HEK293T (cell line): Measurements from ENCODE around the gene DGKQ.

Source experiments
- CTCF ChIA-PET: fragments of 350-600 bp; formaldehyde crosslinking; extraction: SDS; loops from one replicate; lab custom pipeline; 2021; ENCODE audit warnings: antibody characterized with exemption, inconsistent platforms; lab: Yijun Ruan, JAX
- POLR2A ChIA-PET: fragments of 350-600 bp; formaldehyde crosslinking; extraction: SDS; loops from one replicate; lab custom pipeline; 2020; ENCODE audit warnings: antibody characterized with exemption, inconsistent platforms; lab: Yijun Ruan, JAX
- DNase-seq: peaks from one replicate; pipeline ENCODE4 v3.0.0; 2012; ENCODE audit warnings: mixed read lengths; ENCODE audit errors: extremely low spot score
- ARNT ChIP-seq: fragments of 450-650 bp; IDR thresholded peaks from 2 replicates; pipeline ENCODE4 v1.6.1; 2017; ENCODE audit warnings: mild to moderate bottlenecking
- BHLHE40 ChIP-seq: fragments of 450-650 bp; IDR thresholded peaks from 2 replicates; pipeline ENCODE4 v1.6.1; 2016; ENCODE audit warnings: mild to moderate bottlenecking, moderate library complexity, borderline replicate concordance
- CTBP1 ChIP-seq: fragments of 450-650 bp; IDR thresholded peaks from 2 replicates; pipeline ENCODE4 v1.6.1; 2016; ENCODE audit warnings: borderline replicate concordance
- ELF4 ChIP-seq: fragments of 450-650 bp; IDR thresholded peaks from 2 replicates; pipeline ENCODE4 v1.6.1; 2017; ENCODE audit warnings: antibody characterized with exemption
- FOXA1 ChIP-seq: fragments of 450-650 bp; IDR thresholded peaks from 2 replicates; pipeline ENCODE4 v1.6.1; 2016; ENCODE audit warnings: mild to moderate bottlenecking
- FOXK2 ChIP-seq: fragments of 450-650 bp; IDR thresholded peaks from 2 replicates; pipeline ENCODE4 v1.6.1; 2016; ENCODE audit warnings: mild to moderate bottlenecking
- FOXM1 ChIP-seq: fragments of 450-650 bp; IDR thresholded peaks from 2 replicates; pipeline ENCODE4 v1.6.1; 2017; ENCODE audit warnings: mild to moderate bottlenecking, borderline replicate concordance
- HDGF ChIP-seq: fragments of 450-650 bp; IDR thresholded peaks from 2 replicates; pipeline ENCODE4 v1.6.1; 2017; ENCODE audit warnings: antibody characterized with exemption, borderline replicate concordance
- L3MBTL2 ChIP-seq: fragments of 450-650 bp; conservative IDR thresholded peaks from 2 replicates; pipeline ENCODE4 v1.6.1; 2016; ENCODE audit warnings: mild to moderate bottlenecking
- LEF1 ChIP-seq: fragments of 450-650 bp; IDR thresholded peaks from 2 replicates; pipeline ENCODE4 v1.6.1; 2017; ENCODE audit warnings: mild to moderate bottlenecking, borderline replicate concordance
- NFRKB ChIP-seq: fragments of 450-650 bp; IDR thresholded peaks from 2 replicates; pipeline ENCODE4 v1.6.1; 2016; ENCODE audit warnings: mild to moderate bottlenecking, moderate library complexity
- PKNOX1 ChIP-seq: fragments of 450-650 bp; IDR thresholded peaks from 2 replicates; pipeline ENCODE4 v1.6.1; 2016
- SP1 ChIP-seq: fragments of 450-650 bp; IDR thresholded peaks from 2 replicates; pipeline ENCODE4 v1.6.1; 2017
- SUZ12 ChIP-seq: fragments of 450-650 bp; IDR thresholded peaks from 2 replicates; pipeline ENCODE4 v1.6.1; 2016; ENCODE audit warnings: mild to moderate bottlenecking
- TARDBP ChIP-seq: fragments of 450-650 bp; IDR thresholded peaks from 2 replicates; pipeline ENCODE4 v1.6.1; 2016
- ZNF384 ChIP-seq: fragments of 450-650 bp; IDR thresholded peaks from 2 replicates; pipeline ENCODE4 v1.6.1; 2016

The DGKQ gene

GRCh38 chr4:1019320-1019719 lies 46.0 kb upstream of the DGKQ start:
- TF ChIP-seq LEF1: no peak
- no peak for TF ChIP-seq ELF4
- no peak for TF ChIP-seq CTBP1
- no peak for TF ChIP-seq L3MBTL2
- no peak for TF ChIP-seq ZNF384
- TF ChIP-seq BHLHE40: no peak
- TF ChIP-seq ARNT: no peak
- TF ChIP-seq FOXM1: no peak
- no peak for TF ChIP-seq HDGF
- TF ChIP-seq TARDBP: no peak
- TF ChIP-seq NFRKB: no peak
- TF ChIP-seq SP1: no peak
- no peak for TF ChIP-seq FOXA1
- TF ChIP-seq SUZ12: no peak
- no peak for TF ChIP-seq FOXK2
- no peak for TF ChIP-seq PKNOX1
- ChIA-PET CTCF (no interaction called here), POLR2A (no interaction called here)
- no peak for DNase-seq

GRCh38 chr4:1018147-1019020 lies 45.0 kb upstream of the DGKQ start:
- TF ChIP-seq ARNT (no peak), SUZ12 (no peak), SP1 (no peak), LEF1 (no peak), FOXA1 (no peak), TARDBP (no peak)
- CTCF ChIA-PET: no interaction called here
- POLR2A ChIA-PET: no interaction called here
- DNase-seq: no peak

GRCh38 chr4:1017706-1018105 lies 44.3 kb upstream of the DGKQ start:
- DNase-seq: no peak
- ChIA-PET CTCF (no interaction called here), POLR2A (no interaction called here)
- TF ChIP-seq ARNT: no peak
- no peak for TF ChIP-seq SUZ12
- TF ChIP-seq NFRKB: no peak
- TF ChIP-seq HDGF: no peak

GRCh38 chr4:1017211-1017610 lies 43.8 kb upstream of the DGKQ start:
- ChIA-PET CTCF (no interaction called here), POLR2A (no interaction called here)
- TF ChIP-seq FOXM1 (no peak), ARNT (no peak), LEF1 (no peak), CTBP1 (no peak), HDGF (no peak), FOXK2 (no peak), ZNF384 (no peak), TARDBP (no peak), BHLHE40 (no peak), ELF4 (no peak), SP1 (no peak), PKNOX1 (no peak), SUZ12 (no peak), L3MBTL2 (no peak), NFRKB (no peak), FOXA1 (no peak)
- no peak for DNase-seq

GRCh38 chr4:1015746-1016145 lies 42.4 kb upstream of the DGKQ start:
- TF ChIP-seq LEF1: no peak
- no peak for TF ChIP-seq PKNOX1
- no peak for TF ChIP-seq CTBP1
- no peak for TF ChIP-seq FOXK2
- TF ChIP-seq SP1: no peak
- no peak for TF ChIP-seq FOXM1
- TF ChIP-seq HDGF: no peak
- no peak for TF ChIP-seq TARDBP
- no peak for TF ChIP-seq BHLHE40
- no peak for TF ChIP-seq FOXA1
- no peak for TF ChIP-seq NFRKB
- no peak for TF ChIP-seq L3MBTL2
- no peak for TF ChIP-seq ZNF384
- ChIA-PET CTCF (interaction anchor here (0.6 kb wide), 1 partner anchor 330 kb away, joined by 3 read pairs; no protein-coding TSS in a partner anchor), POLR2A (interaction anchor here (1.0 kb wide), 1 partner anchor 83 kb away, joined by 3 read pairs; the partner anchor contains the start of genes GAK and TMEM175)
- DNase-seq: no peak

GRCh38 chr4:1015179-1015578 lies 41.8 kb upstream of the DGKQ start:
- CTCF ChIA-PET: no interaction called here
- POLR2A ChIA-PET: interaction anchor here (1.0 kb wide), 1 partner anchor 83 kb away, joined by 3 read pairs; the partner anchor contains the start of genes GAK and TMEM175
- no peak for TF ChIP-seq NFRKB
- no peak for TF ChIP-seq TARDBP
- TF ChIP-seq SP1: no peak
- no peak for TF ChIP-seq ELF4
- no peak for TF ChIP-seq BHLHE40
- TF ChIP-seq CTBP1: no peak
- TF ChIP-seq L3MBTL2: no peak
- no peak for TF ChIP-seq PKNOX1
- no peak for TF ChIP-seq FOXA1
- TF ChIP-seq HDGF: no peak
- no peak for TF ChIP-seq FOXK2
- TF ChIP-seq ARNT: no peak
- TF ChIP-seq SUZ12: no peak
- no peak for DNase-seq
